GM19395 (cell line): ENCODE results near the gene UBASH3A.

ENCODE experiments used
- ATAC-seq: cut with Tn5 transposase; IDR thresholded peaks from one replicate; pipeline ENCODE4 v1.9.1; 2021; ENCODE audit warnings: mild to moderate bottlenecking, moderate library complexity; ENCODE audit not compliant: unreplicated experiment

UBASH3A gene

GRCh38 chr21:42447182-42447581, 43.5 kb downstream of the UBASH3A start:
- no peak for ATAC-seq

- ATAC-seq = no peak
Measured at GRCh38 chr21:42447732-42448131, 44.0 kb downstream of the UBASH3A start.

- no peak for ATAC-seq
Measured at GRCh38 chr21:42448686-42449085, 45.0 kb downstream of the UBASH3A start.

- no peak for ATAC-seq
Measured at GRCh38 chr21:42451941-42452340, 48.2 kb downstream of the UBASH3A start.

- no peak for ATAC-seq
Measured at GRCh38 chr21:42452401-42453223, 48.9 kb downstream of the UBASH3A start.

- ATAC-seq = no peak
Measured at GRCh38 chr21:42453224-42453985, 49.7 kb downstream of the UBASH3A start.

- no peak for ATAC-seq
Measured at GRCh38 chr21:42453986-42454570, 50.4 kb downstream of the UBASH3A start.

- no peak for ATAC-seq
Measured at GRCh38 chr21:42454786-42455185, 51.1 kb downstream of the UBASH3A start.

- ATAC-seq = no peak
Measured at GRCh38 chr21:42455196-42455595, 51.5 kb downstream of the UBASH3A start.

GRCh38 chr21:42455754-42456440, 52.2 kb downstream of the UBASH3A start:
- no peak for ATAC-seq

GRCh38 chr21:42456457-42456856, 52.8 kb downstream of the UBASH3A start:
- ATAC-seq = no peak

GRCh38 chr21:42459082-42459460, 55.4 kb downstream of the UBASH3A start:
- ATAC-seq = no peak

GRCh38 chr21:42459546-42460215, 56.0 kb downstream of the UBASH3A start:
- no peak for ATAC-seq

- ATAC-seq = peak; percentile 68
Measured at GRCh38 chr21:42460391-42461184, 56.9 kb downstream of the UBASH3A start.

GRCh38 chr21:42461185-42461520, 57.5 kb downstream of the UBASH3A start:
- ATAC-seq = no peak

GRCh38 chr21:42461881-42462877, 58.5 kb downstream of the UBASH3A start:
- no peak for ATAC-seq

GRCh38 chr21:42463861-42464515, 60.3 kb downstream of the UBASH3A start:
- no peak for ATAC-seq
